Testis (tissue), 2 donors: Measurements from ENCODE around the gene SMYD3.

ENCODE experiments used
- CTCF ChIP-seq, 3 experiments: fragments of 450-650 bp in 2 of 3; fragments of 200-600 bp in 1 of 3; sonication (generic) in 1 of 3; IDR thresholded peaks; one replicate each; pipeline ENCODE4 v1.5.1; 2016 to 2019; ENCODE audit warnings: antibody characterized with exemption in 3 of 3, mild to moderate bottlenecking in 2 of 3, moderate library complexity in 1 of 3
- POLR2A ChIP-seq: fragments of 450-650 bp; IDR thresholded peaks from one replicate; pipeline ENCODE4 v1.6.1; 2017; ENCODE audit warnings: antibody characterized with exemption, mild to moderate bottlenecking, moderate library complexity

GRCh38 chr1:246343937-246344336 is 163.1 kb downstream of the SMYD3 start:
- TF ChIP-seq CTCF (IDR thresholded peaks at IDR 0.05) (no peak), POLR2A (no peak)
